Caco-2 (cell line): ENCODE data around the gene STAT4. TPM values are rescaled to one million over a fixed set of nuclear protein-coding genes. Genes with fewer than 3 reads are reported as not detected.

Source experiments
- BruUV-seq: library from RNA; stranded (reverse); fragments of 400-500 nt; replicated peaks from 2 replicates; lab custom pipeline; 2021; lab: Mats Ljungman, UMichigan
- CTCF ChIA-PET: fragments of 300-600 bp; sonication (Branson Sonifier 250); formaldehyde crosslinking; loops from one replicate; lab custom pipeline; 2022; ENCODE audit warnings: antibody characterized with exemption; lab: Charles Lee
- POLR2A ChIA-PET: fragments of 300-600 bp; sonication (Branson Sonifier 250); formaldehyde crosslinking; loops from one replicate; lab custom pipeline; 2022; ENCODE audit warnings: antibody characterized with exemption; lab: Charles Lee
- DNase-seq, 2 experiments: peaks; one replicate each; pipeline versions ENCODE4 v3.0.0 to v3.0.0-alpha.2; 2020 to 2022
- H3K27me3 ChIP-seq: replicated peaks from 2 replicates; pipeline ENCODE4 v1.6.0; 2011; ENCODE audit warnings: low read length; ENCODE audit not compliant: control insufficient read depth, insufficient read depth
- H3K36me3 ChIP-seq: 2 replicates; pipeline ENCODE4 v1.5.1; 2011; ENCODE audit warnings: low read length; ENCODE audit not compliant: control insufficient read depth, insufficient read depth
- H3K4me1 ChIP-seq: fragments of 250-450 bp; sonication (Bioruptor Pico); 2 replicates; pipeline ENCODE4 v1.5.1; 2020; ENCODE audit warnings: mild to moderate bottlenecking
- H3K4me3 ChIP-seq: 2 replicates; pipeline ENCODE4 v1.5.1; 2011; ENCODE audit warnings: low read depth, mild to moderate bottlenecking, control low read depth, low read length
- H3K9me3 ChIP-seq: fragments of 250-450 bp; sonication (Bioruptor Pico); 2 replicates; pipeline ENCODE4 v1.5.1; 2020; ENCODE audit warnings: mild to moderate bottlenecking, moderate library complexity
- H3K27ac Mint-ChIP-seq: one replicate; pipeline ENCODE4 v1.8.0; 2022; ENCODE audit warnings: mixed read lengths; ENCODE audit not compliant: unreplicated experiment
- H3K27me3 Mint-ChIP-seq: one replicate; pipeline ENCODE4 v1.8.0; 2022; ENCODE audit warnings: mixed read lengths; ENCODE audit not compliant: insufficient read depth, unreplicated experiment
- H3K36me3 Mint-ChIP-seq: one replicate; pipeline ENCODE4 v1.8.0; 2022; ENCODE audit warnings: mild to moderate bottlenecking, mixed read lengths; ENCODE audit not compliant: insufficient read depth, unreplicated experiment
- H3K4me1 Mint-ChIP-seq: one replicate; pipeline ENCODE4 v1.8.0; 2022; ENCODE audit warnings: low read depth, mixed read lengths; ENCODE audit not compliant: unreplicated experiment
- H3K4me3 Mint-ChIP-seq: one replicate; pipeline ENCODE4 v1.8.0; 2022; ENCODE audit warnings: mild to moderate bottlenecking, moderate library complexity, mixed read lengths; ENCODE audit not compliant: unreplicated experiment
- H3K9me3 Mint-ChIP-seq: one replicate; pipeline ENCODE4 v1.8.0; 2022; ENCODE audit warnings: mixed read lengths; ENCODE audit not compliant: unreplicated experiment
- CTCF ChIP-seq, 2 experiments: fragments of 200-600 bp in 1 of 2; IDR thresholded peaks; 1 replicate in 1 of 2; 2 replicates in 1 of 2; pipeline versions ENCODE4 v1.5.1 to v1.8.0; 2011 to 2022; ENCODE audit warnings: antibody characterized with exemption in 1 of 2, control low read depth in 1 of 2, inconsistent platforms in 1 of 2, low read depth in 1 of 2, low read length in 1 of 2, mild to moderate bottlenecking in 1 of 2, moderate library complexity in 1 of 2; ENCODE audit not compliant: insufficient read depth in 1 of 2, severe bottlenecking in 1 of 2, unreplicated experiment in 1 of 2
- intact Hi-C: fragments of 100-400 bp; cut with micrococcal nuclease; formaldehyde crosslinking; loops from one replicate; pipeline ENCODE4 v1.10.0; 2022; ENCODE audit not compliant: unreplicated experiment
- total RNA-seq: library from RNA; stranded (reverse); gene quantifications from 2 replicates; pipeline ENCODE4 v1.2.3, GENCODE V29; 2022

Gene STAT4
- total RNA-seq, 1 experiment from 2014 or later: 0.48 TPM

- intact Hi-C loops: no loop called here
- Histone ChIP-seq H3K9me3 (no peaks in the 10 kb centered on the region), H3K4me3 (no peak overlapping the region), H3K36me3 (no peaks in the 10 kb centered on the region), H3K27me3 (no peaks in the 10 kb centered on the region), H3K4me1 (no peaks in the 10 kb centered on the region)
- Mint-ChIP-seq H3K4me3 (no peak overlapping the region), H3K27ac (no peak overlapping the region), H3K36me3 (no peaks in the 10 kb centered on the region), H3K4me1 (no peaks in the 10 kb centered on the region), H3K9me3 (no peaks in the 10 kb centered on the region), H3K27me3 (peaks cover 7% of the 10 kb centered on the region)
- no TSS peak for BruUV-seq
- no peak for DNase-seq
- POLR2A ChIA-PET: no interaction called here
- no peak for TF ChIP-seq CTCF (IDR thresholded peaks at IDR 0.05; ENCODE audit: insufficient read depth in 1 of 2, low read depth in 1 of 2, low read length in 1 of 2, severe bottlenecking in 1 of 2, unreplicated experiment in 1 of 2)
- CTCF ChIA-PET: interaction anchor here (0.6 to 0.9 kb wide), 2 partner anchors 105 to 376 kb away, joined by 3 to 4 read pairs; no protein-coding TSS in a partner anchor
Measured at GRCh38 chr2:191158193-191158592, 7.4 kb upstream of the STAT4 start.

DNA sequence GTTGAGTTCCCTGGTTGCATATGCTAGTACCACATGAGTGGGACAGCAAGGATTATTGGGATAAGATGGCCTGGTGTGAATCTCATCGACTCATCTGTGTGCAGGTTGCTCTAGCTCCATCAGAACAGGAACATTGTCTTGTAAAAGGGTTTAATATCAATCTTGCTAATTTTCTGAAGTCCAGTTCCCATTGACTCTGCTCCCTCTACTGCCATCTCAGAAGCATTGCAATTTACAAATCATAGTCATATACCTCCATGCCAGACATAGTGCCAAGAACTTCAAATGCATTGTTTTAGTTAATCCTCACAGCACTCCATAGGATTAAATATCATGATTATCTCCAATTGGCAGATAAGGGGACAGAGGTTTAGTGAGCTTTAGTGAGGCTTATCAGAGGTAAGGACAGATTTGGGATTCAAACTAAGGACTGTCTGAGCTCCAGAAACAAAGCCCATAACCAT, 4.8 kb upstream of the STAT4 start:
- ChIA-PET POLR2A (interaction anchor here (0.6 kb wide), 1 partner anchor 522 kb away, joined by 3 read pairs; the partner anchor contains the start of gene NABP1), CTCF (interaction anchor here (1.1 to 2.1 kb wide), 3 partner anchors 10 to 147 kb away, joined by 3 to 68 read pairs (median 6); no protein-coding TSS in a partner anchor)
- no peaks in the 10 kb centered on the region for H3K36me3 ChIP-seq
- Mint-ChIP-seq H3K36me3 (no peaks in the 10 kb centered on the region), H3K4me3 (no peak overlapping the region), H3K27ac (no peak overlapping the region), H3K4me1 (peaks cover 5% of the 10 kb centered on the region), H3K27me3 (peaks cover 3% of the 10 kb centered on the region), H3K9me3 (no peaks in the 10 kb centered on the region)
- no peak overlapping the region for H3K4me3 ChIP-seq
- TF ChIP-seq CTCF (IDR thresholded peaks at IDR 0.05; ENCODE audit: insufficient read depth in 1 of 2, low read depth in 1 of 2, low read length in 1 of 2, severe bottlenecking in 1 of 2, unreplicated experiment in 1 of 2): peak; percentile 59 to 81
- DNase-seq: no peak
- no TSS peak for BruUV-seq
- H3K27me3 ChIP-seq: no peaks in the 10 kb centered on the region
- intact Hi-C loops: loop anchor here (1.0 to 2.0 kb wide), 3 partner anchors 103 to 375 kb away; no protein-coding TSS in a partner anchor
- H3K4me1 ChIP-seq: no peaks in the 10 kb centered on the region
- H3K9me3 ChIP-seq: no peaks in the 10 kb centered on the region

DNA sequence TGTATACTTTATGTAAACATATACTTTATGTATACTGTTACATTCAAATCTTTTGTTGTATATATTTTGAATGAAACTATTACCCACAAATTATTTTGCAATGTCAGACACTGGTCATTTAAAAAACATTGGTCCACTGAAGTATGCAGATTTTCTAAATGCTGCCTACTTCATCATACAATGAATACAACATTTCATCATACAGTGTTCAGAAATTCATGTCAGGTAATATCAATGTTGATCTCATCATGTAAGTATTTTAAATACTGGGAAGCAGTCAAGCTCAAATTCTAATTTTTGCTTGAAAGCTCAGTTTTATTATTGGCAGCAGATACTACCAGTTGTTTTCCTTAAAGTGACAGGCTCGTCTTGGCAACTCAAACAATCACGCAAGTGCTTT, 2.9 kb upstream of the STAT4 start:
- Mint-ChIP-seq H3K4me3 (no peak overlapping the region), H3K36me3 (no peaks in the 10 kb centered on the region), H3K9me3 (no peaks in the 10 kb centered on the region), H3K4me1 (peaks cover 5% of the 10 kb centered on the region), H3K27ac (no peak overlapping the region), H3K27me3 (peaks cover under 1% of the 10 kb centered on the region)
- TF ChIP-seq CTCF (IDR thresholded peaks at IDR 0.05; ENCODE audit: insufficient read depth in 1 of 2, low read depth in 1 of 2, low read length in 1 of 2, severe bottlenecking in 1 of 2, unreplicated experiment in 1 of 2): no peak
- CTCF ChIA-PET: interaction anchor here (1.1 kb wide), 1 partner anchor 101 kb away, joined by 3 read pairs; no protein-coding TSS in a partner anchor
- POLR2A ChIA-PET: interaction anchor here (0.6 kb wide), 1 partner anchor 702 kb away, joined by 4 read pairs; no protein-coding TSS in a partner anchor
- BruUV-seq: no TSS peak
- Histone ChIP-seq H3K27me3 (no peaks in the 10 kb centered on the region), H3K4me1 (no peaks in the 10 kb centered on the region), H3K4me3 (no peak overlapping the region), H3K36me3 (no peaks in the 10 kb centered on the region), H3K9me3 (no peaks in the 10 kb centered on the region)
- intact Hi-C loops: loop anchor here (2.0 kb wide), 1 partner anchor 373 kb away; no protein-coding TSS in a partner anchor
- DNase-seq: no peak
